Osteoblast (primary cell): ENCODE results near the gene RICTOR. TPM values are rescaled to one million over a fixed set of nuclear protein-coding genes. Genes with fewer than 3 reads are reported as not detected.

Source experiments
- DNase-seq: peaks from one replicate; pipeline ENCODE4 v3.0.0; 2011; ENCODE audit warnings: low spot score, mixed read lengths; ENCODE audit not compliant: insufficient read length; ENCODE audit errors: missing footprints
- H2AFZ ChIP-seq: 2 replicates; pipeline ENCODE4 v1.6.0; 2011; ENCODE audit warnings: mild to moderate bottlenecking, low read length
- H3K27ac ChIP-seq: 2 replicates; pipeline ENCODE4 v1.5.1; 2011; ENCODE audit warnings: mild to moderate bottlenecking, low read depth, low read length, moderate library complexity
- H3K27me3 ChIP-seq: 2 replicates; pipeline ENCODE4 v1.6.0; 2012; ENCODE audit warnings: mild to moderate bottlenecking, control low read depth, inconsistent platforms, low read length, moderate library complexity; ENCODE audit not compliant: insufficient read depth
- H3K36me3 ChIP-seq: 2 replicates; pipeline ENCODE4 v1.5.1; 2011; ENCODE audit warnings: mild to moderate bottlenecking, low read length, control low read depth, moderate library complexity; ENCODE audit not compliant: insufficient read depth
- H3K4me1 ChIP-seq: 2 replicates; pipeline ENCODE4 v1.5.1; 2011; ENCODE audit warnings: mild to moderate bottlenecking, low read length, control low read depth, moderate library complexity; ENCODE audit not compliant: insufficient read depth
- H3K4me2 ChIP-seq: 2 replicates; pipeline ENCODE4 v1.6.0; 2011; ENCODE audit warnings: mild to moderate bottlenecking, low read length; ENCODE audit not compliant: insufficient read depth
- H3K4me3 ChIP-seq: fragments of 200-600 bp; sonication (generic); 3 replicates; pipeline ENCODE4 v1.5.1; 2012; ENCODE audit warnings: mild to moderate bottlenecking, low read length, inconsistent platforms; ENCODE audit not compliant: insufficient read depth
- H3K79me2 ChIP-seq: 2 replicates; pipeline ENCODE4 v1.6.0; 2012; ENCODE audit warnings: mild to moderate bottlenecking, low read length, control low read depth, inconsistent platforms; ENCODE audit not compliant: insufficient read depth
- H3K9me3 ChIP-seq: 2 replicates; pipeline ENCODE4 v1.5.1; 2011; ENCODE audit warnings: low read depth, low read length, control low read depth
- H4K20me1 ChIP-seq: 2 replicates; pipeline ENCODE4 v1.6.0; 2012; ENCODE audit warnings: mild to moderate bottlenecking, low read length, control low read depth; ENCODE audit not compliant: insufficient read depth
- total RNA-seq: library from RNA; depleted of rRNA; stranded (reverse); fragments of >200 nt; gene quantifications from 2 replicates; pipeline ENCODE4 v1.2.3, GENCODE V29; 2012
- TF ChIP-seq, protein P1 (sequence below): IDR thresholded peaks from 2 replicates; pipeline ENCODE4 v1.5.1; 2011; ENCODE audit warnings: mild to moderate bottlenecking, low read depth, low read length, moderate library complexity; ENCODE audit errors: extremely low read depth

RICTOR gene
- total RNA-seq, 1 donor, result 46.7 TPM

DNA sequence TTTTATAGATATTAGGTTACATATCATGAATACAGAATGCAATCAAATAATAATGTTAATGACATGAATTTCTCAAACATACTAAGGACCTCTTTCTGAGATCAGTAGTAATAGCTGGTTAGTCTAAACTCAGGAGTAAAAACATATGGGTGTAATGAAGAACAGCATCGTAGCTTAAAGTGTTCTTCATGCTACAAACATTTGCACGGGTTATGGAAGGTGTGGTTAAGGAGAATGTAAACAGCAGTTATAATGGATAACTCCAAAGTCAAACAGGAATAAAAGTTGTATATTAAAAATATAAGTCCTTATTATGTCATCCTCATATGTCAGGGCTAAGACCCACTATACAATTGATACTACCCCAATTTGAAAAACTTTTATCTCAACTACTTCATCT lies 112.5 kb downstream of the RICTOR start:
- Histone ChIP-seq H3K4me2 (no peak overlapping the region), H3K9me3 (no peaks in the 10 kb centered on the region), H3K27ac (no peak overlapping the region), H3K4me3 (no peak overlapping the region), H3K79me2 (no peaks in the 10 kb centered on the region), H3K36me3 (peaks cover 34% of the 10 kb centered on the region), H2AFZ (no peak overlapping the region), H3K27me3 (no peaks in the 10 kb centered on the region), H4K20me1 (no peaks in the 10 kb centered on the region), H3K4me1 (no peaks in the 10 kb centered on the region)
- TF ChIP-seq, protein P1, sequence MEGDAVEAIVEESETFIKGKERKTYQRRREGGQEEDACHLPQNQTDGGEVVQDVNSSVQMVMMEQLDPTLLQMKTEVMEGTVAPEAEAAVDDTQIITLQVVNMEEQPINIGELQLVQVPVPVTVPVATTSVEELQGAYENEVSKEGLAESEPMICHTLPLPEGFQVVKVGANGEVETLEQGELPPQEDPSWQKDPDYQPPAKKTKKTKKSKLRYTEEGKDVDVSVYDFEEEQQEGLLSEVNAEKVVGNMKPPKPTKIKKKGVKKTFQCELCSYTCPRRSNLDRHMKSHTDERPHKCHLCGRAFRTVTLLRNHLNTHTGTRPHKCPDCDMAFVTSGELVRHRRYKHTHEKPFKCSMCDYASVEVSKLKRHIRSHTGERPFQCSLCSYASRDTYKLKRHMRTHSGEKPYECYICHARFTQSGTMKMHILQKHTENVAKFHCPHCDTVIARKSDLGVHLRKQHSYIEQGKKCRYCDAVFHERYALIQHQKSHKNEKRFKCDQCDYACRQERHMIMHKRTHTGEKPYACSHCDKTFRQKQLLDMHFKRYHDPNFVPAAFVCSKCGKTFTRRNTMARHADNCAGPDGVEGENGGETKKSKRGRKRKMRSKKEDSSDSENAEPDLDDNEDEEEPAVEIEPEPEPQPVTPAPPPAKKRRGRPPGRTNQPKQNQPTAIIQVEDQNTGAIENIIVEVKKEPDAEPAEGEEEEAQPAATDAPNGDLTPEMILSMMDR, result no peak
- no peak for DNase-seq

DNA sequence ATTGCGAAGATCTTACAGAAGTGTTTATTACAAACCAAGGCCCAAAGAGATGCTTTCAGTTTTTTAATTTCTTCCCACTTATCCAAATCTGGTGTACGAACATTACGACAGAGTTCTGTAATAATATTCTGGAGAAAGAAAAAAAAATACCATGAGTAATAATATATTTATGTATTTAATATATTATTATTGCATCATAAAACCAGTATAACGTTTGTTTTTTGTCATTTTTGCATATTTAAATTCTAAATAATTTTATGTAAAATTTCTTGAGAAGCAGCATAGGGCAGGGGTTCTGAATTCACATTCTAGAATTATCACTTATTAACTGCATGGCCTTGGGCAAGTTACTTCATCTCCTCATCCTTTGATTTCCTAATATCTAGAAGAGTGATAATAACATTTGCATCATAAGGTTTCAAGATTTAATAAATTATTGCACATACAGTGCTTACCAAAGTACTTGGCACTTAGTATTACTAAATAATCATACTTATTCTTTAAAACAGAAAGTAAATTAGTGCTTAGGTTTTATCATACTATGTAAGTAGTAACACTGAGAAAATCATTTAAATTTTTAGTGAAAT lies 120.7 kb downstream of the RICTOR start:
- H3K4me2 ChIP-seq, result no peak overlapping the region
- H3K27me3 ChIP-seq, result no peaks in the 10 kb centered on the region
- H4K20me1 ChIP-seq, result no peaks in the 10 kb centered on the region
- H3K4me3 ChIP-seq, result no peak overlapping the region
- TF ChIP-seq, protein P1, result no peak
- no peak for DNase-seq
- no peak overlapping the region for H3K27ac ChIP-seq
- H2AFZ ChIP-seq, result no peak overlapping the region
- no peaks in the 10 kb centered on the region for H3K9me3 ChIP-seq
- peaks cover 51% of the 10 kb centered on the region for H3K36me3 ChIP-seq
- no peaks in the 10 kb centered on the region for H3K4me1 ChIP-seq
- H3K79me2 ChIP-seq, result no peaks in the 10 kb centered on the region

DNA sequence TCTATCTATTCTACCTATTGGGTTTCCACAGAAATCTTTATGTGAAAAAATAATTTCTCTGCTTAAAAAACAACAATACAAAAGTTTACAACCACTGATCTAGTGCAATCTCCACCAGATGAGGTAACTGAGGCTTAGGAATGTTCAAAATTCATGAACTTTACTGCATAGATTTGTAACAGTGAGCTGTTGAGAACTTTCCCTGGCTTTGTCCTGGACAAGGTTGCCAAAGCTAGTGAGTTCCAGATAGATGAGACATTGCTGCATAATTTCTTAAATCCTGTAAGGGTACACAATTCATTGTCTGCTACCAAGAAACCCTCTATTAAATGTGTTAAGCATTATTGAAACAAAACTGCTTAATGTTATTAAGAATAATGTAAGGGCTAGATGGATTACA lies 125.7 kb downstream of the RICTOR start:
- Histone ChIP-seq H4K20me1 (no peaks in the 10 kb centered on the region), H2AFZ (no peak overlapping the region), H3K4me1 (no peaks in the 10 kb centered on the region), H3K9me3 (no peaks in the 10 kb centered on the region), H3K79me2 (no peaks in the 10 kb centered on the region), H3K27ac (no peak overlapping the region), H3K36me3 (peaks cover 55% of the 10 kb centered on the region), H3K4me2 (no peak overlapping the region), H3K27me3 (no peaks in the 10 kb centered on the region), H3K4me3 (no peak overlapping the region)
- no peak for DNase-seq
- TF ChIP-seq, protein P1, result no peak

DNA sequence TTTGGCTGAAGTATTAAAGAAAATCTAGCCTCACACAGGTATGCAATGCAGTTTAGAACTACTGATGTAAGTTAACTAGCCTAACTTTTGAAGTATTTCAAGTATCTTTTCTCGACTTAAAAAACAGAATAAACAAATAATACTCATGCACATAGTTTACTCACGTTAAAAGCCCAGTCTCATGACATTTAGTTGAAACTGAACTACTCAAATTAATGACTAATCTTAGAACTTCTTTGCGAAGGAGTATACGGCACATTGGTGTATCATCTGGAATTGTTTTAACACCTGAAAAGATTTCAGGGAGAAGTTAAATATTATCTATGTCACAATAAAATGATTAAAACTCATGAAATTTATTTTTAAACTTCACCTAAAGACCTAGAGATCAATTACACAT lies 129.9 kb downstream of the RICTOR start:
- TF ChIP-seq, protein P1, result no peak
- H2AFZ ChIP-seq, result no peak overlapping the region
- peaks cover 49% of the 10 kb centered on the region for H3K36me3 ChIP-seq
- no peaks in the 10 kb centered on the region for H3K9me3 ChIP-seq
- no peak for DNase-seq
- H3K27ac ChIP-seq, result no peak overlapping the region
- H3K4me3 ChIP-seq, result no peak overlapping the region
- no peaks in the 10 kb centered on the region for H3K27me3 ChIP-seq
- no peak overlapping the region for H3K4me2 ChIP-seq
- H4K20me1 ChIP-seq, result no peaks in the 10 kb centered on the region
- no peaks in the 10 kb centered on the region for H3K4me1 ChIP-seq
- no peaks in the 10 kb centered on the region for H3K79me2 ChIP-seq
